ENCODE data around the gene UBC. TPM values are rescaled to one million over a fixed set of nuclear protein-coding genes. Genes with fewer than 3 reads are reported as not detected.

Gene UBC
- total and polyA plus RNA-seq, 9 of the 15 experiments (the other 6 are each of a cell fraction or from before 2014, with no cell fraction given) = 533 to 1,153 (median 813) TPM

GRCh38 chr12:124869059-124869665 is 45.3 kb downstream of the UBC start (continued):
- TF ChIP-seq ZNF79 (CRISPR knock-in tag; IDR thresholded peaks at IDR 0.05; ENCODE audit: low read depth) (no peak), FUS (optimal IDR thresholded peaks at IDR 0.05; ENCODE audit: low read depth, low read length) (no peak), ETV1 (tag; conservative IDR thresholded peaks at IDR 0.05; ENCODE audit: low read depth) (0 out of 2 replicates have a peak, but pooled peaks have one; percentile 24), UBTF (IDR thresholded peaks at IDR 0.05; ENCODE audit: borderline replicate concordance in 1 of 2, low read depth in 2 of 2, low read length in 2 of 2) (no peak), IRF1 (CRISPR knock-in tag; IDR thresholded peaks at IDR 0.05; ENCODE audit: borderline replicate concordance) (no peak), ZNF224 (CRISPR knock-in tag; IDR thresholded peaks at IDR 0.05) (no peak), MLX (CRISPR knock-in tag; conservative IDR thresholded peaks at IDR 0.05) (no peak), ZNF143 (CRISPR knock-in tag; IDR thresholded peaks at IDR 0.05) (no peak), RFX1 (IDR thresholded peaks at IDR 0.05) (no peak), CHD4 (IDR thresholded peaks at IDR 0.05; ENCODE audit: insufficient read depth, insufficient replicate concordance, low read depth, low read length, poor library complexity, severe bottlenecking) (no peak), TGIF2 (CRISPR knock-in tag; IDR thresholded peaks at IDR 0.05) (no peak), THRAP3 (IDR thresholded peaks at IDR 0.05; ENCODE audit: borderline replicate concordance) (no peak), MAFK (IDR thresholded peaks at IDR 0.05; ENCODE audit: low read length) (peak; percentile 34), MYNN (IDR thresholded peaks at IDR 0.05) (peak; percentile 73; the same call in 1 of the 2 replicates), MYNN (CRISPR knock-in tag; IDR thresholded peaks at IDR 0.05) (no peak)

Measured in K562 (cell line).